ENCODE measurements around the gene FYCO1. TPM values are rescaled to one million over a fixed set of nuclear protein-coding genes. Genes with fewer than 3 reads are reported as not detected.

Gene FYCO1
- total RNA-seq, 6 donors from 2014 or later: 37.5 to 84.9 (median 45.3) TPM

- Histone ChIP-seq H3K27me3 (no peaks in the 10 kb centered on the region), H3K4me1 (peaks cover 0 to 5% (median 0%) of the 10 kb centered on the region in 4 donors), H3K4me3 (no peak overlapping the region), H3K9me3 (no peaks in the 10 kb centered on the region), H3K27ac (no peak overlapping the region), H3K36me3 (no peaks in the 10 kb centered on the region)
- DNase-seq (no peak), ATAC-seq (ENCODE audit: low FRiP score in 2 of 2) (no peak)
- 74 to 75% methylated on average over 4 of the region's 4 CpGs for WGBS, 2 donors
- TF ChIP-seq POLR2AphosphoS5 (IDR thresholded peaks at IDR 0.05): no peak
- TF ChIP-seq, protein P1, sequence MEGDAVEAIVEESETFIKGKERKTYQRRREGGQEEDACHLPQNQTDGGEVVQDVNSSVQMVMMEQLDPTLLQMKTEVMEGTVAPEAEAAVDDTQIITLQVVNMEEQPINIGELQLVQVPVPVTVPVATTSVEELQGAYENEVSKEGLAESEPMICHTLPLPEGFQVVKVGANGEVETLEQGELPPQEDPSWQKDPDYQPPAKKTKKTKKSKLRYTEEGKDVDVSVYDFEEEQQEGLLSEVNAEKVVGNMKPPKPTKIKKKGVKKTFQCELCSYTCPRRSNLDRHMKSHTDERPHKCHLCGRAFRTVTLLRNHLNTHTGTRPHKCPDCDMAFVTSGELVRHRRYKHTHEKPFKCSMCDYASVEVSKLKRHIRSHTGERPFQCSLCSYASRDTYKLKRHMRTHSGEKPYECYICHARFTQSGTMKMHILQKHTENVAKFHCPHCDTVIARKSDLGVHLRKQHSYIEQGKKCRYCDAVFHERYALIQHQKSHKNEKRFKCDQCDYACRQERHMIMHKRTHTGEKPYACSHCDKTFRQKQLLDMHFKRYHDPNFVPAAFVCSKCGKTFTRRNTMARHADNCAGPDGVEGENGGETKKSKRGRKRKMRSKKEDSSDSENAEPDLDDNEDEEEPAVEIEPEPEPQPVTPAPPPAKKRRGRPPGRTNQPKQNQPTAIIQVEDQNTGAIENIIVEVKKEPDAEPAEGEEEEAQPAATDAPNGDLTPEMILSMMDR (IDR thresholded peaks at IDR 0.05): no peak
- TF ChIP-seq EP300 (IDR thresholded peaks at IDR 0.05): no peak
- TF ChIP-seq POLR2A (IDR thresholded peaks at IDR 0.05): no peak
Observed at GRCh38 chr3:45889337-45889736, 106.3 kb downstream of the FYCO1 start.

GRCh38 chr3:45887759-45888511 lies 107.7 kb downstream of the FYCO1 start:
- H3K27ac ChIP-seq: no peak overlapping the region
- 74 to 80% methylated on average over 7 of the region's 7 CpGs for WGBS, 2 donors
- ATAC-seq (ENCODE audit: low FRiP score in 2 of 2): no peak

GRCh38 chr3:45887285-45887684 lies 108.3 kb downstream of the FYCO1 start:
- 80 to 89% methylated on average over 4 of the region's 4 CpGs for WGBS, 2 donors
- Histone ChIP-seq H3K36me3 (no peaks in the 10 kb centered on the region), H3K27ac (no peak overlapping the region), H3K27me3 (no peaks in the 10 kb centered on the region), H3K4me3 (no peak overlapping the region), H3K4me1 (peaks cover 0 to 5% (median 0%) of the 10 kb centered on the region in 4 donors), H3K9me3 (no peaks in the 10 kb centered on the region)
- TF ChIP-seq POLR2A (IDR thresholded peaks at IDR 0.05) (no peak), POLR2AphosphoS5 (IDR thresholded peaks at IDR 0.05) (no peak), EP300 (IDR thresholded peaks at IDR 0.05) (no peak)
- TF ChIP-seq, protein P1 (IDR thresholded peaks at IDR 0.05): no peak
- DNase-seq (no peak), ATAC-seq (ENCODE audit: low FRiP score in 2 of 2) (no peak)

More at GRCh38 chr3:45887759-45888511, 107.7 kb downstream of the FYCO1 start:
- H3K4me1 ChIP-seq: peaks cover 0 to 5% (median 0%) of the 10 kb centered on the region in 4 donors
- H3K27me3 ChIP-seq: no peaks in the 10 kb centered on the region
- no peaks in the 10 kb centered on the region for H3K36me3 ChIP-seq
- no peaks in the 10 kb centered on the region for H3K9me3 ChIP-seq
- DNase-seq: peak in 1 of 2 donors; percentile 23
- TF ChIP-seq, protein P1 (IDR thresholded peaks at IDR 0.05): no peak
- TF ChIP-seq EP300 (IDR thresholded peaks at IDR 0.05): no peak
- no peak for TF ChIP-seq POLR2A (IDR thresholded peaks at IDR 0.05)
- TF ChIP-seq POLR2AphosphoS5 (IDR thresholded peaks at IDR 0.05): no peak
- H3K4me3 ChIP-seq: no peak overlapping the region

GRCh38 chr3:45885979-45886705 lies 109.5 kb downstream of the FYCO1 start, which contains the start of gene CCR9:
Gene CCR9 (plus strand): TSS chr3:45886543. CDS start chr3:45894934, 8,391 bp downstream.
- no peak within 1 kb of the TSS for H3K4me3 ChIP-seq
- no peak for ATAC-seq (ENCODE audit: low FRiP score in 2 of 2)
- no peaks in the 10 kb centered on the region for H3K9me3 ChIP-seq
- DNase-seq: no peak
- H3K27ac ChIP-seq: no peak within 1 kb of the TSS
- TF ChIP-seq POLR2AphosphoS5 (IDR thresholded peaks at IDR 0.05) (no peak), EP300 (IDR thresholded peaks at IDR 0.05) (no peak), POLR2A (IDR thresholded peaks at IDR 0.05) (no peak)
- TF ChIP-seq, protein P1 (IDR thresholded peaks at IDR 0.05): no peak
- H3K36me3 ChIP-seq: no peaks in the 10 kb centered on the region
- peaks cover 0 to 5% (median 0%) of the 10 kb centered on the region in 4 donors for H3K4me1 ChIP-seq
- WGBS, 2 donors: 87 to 89% methylated on average over 6 to 9 of the region's 9 CpGs
- H3K27me3 ChIP-seq: no peaks in the 10 kb centered on the region
